ENCODE measurements around the gene SREBF2. TPM values are rescaled to one million over a fixed set of nuclear protein-coding genes. Genes with fewer than 3 reads are reported as not detected.
A peak's percentile ranks its signal among the peaks of the same experiment; 100 is the strongest.

The SREBF2 gene
- 39.8 and 80.3 TPM in 2 replicates for total RNA-seq

DNA sequence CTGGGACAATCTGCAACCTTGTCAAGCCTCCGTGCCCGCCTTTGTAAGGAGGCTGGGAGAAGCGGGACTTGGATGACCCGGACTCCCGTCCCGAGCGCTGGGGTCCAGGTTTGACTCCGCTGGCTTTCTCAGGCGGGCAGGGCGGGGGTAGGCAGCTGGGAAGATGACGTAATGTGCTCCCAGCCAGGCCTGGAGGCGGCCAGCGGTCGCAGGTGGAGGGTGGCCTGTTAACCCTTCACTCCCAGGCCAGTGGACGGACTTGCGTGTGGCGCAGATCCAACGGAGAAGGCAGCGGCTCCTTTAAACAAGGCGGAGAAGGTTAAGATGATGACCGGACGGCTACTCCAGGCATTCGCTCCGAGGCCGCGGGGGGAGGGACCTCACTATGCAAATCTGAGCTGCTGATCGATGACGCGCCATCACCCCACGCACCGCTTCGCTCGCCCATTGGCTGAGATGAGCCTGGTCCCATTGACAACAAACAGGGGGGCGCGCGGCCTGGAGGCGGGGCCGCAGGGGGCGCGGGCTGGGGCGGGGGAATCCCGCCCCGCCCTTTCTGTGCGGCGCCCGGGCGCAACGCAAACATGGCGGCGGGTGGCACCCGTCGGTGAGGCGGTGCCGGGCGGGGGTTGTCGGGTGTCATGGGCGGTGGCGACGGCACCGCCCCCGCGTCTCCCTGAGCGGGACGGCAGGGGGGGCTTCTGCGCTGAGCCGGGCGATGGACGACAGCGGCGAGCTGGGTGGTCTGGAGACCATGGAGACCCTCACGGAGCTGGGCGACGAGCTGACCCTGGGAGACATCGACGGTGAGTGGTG lies at the start of gene SREBF2:
Gene SREBF2, plus strand, starts transcription at position 553 of the 816 bp plus-strand sequence. Its CDS starts 166 bp downstream, at position 719.
- DNase-seq (ENCODE audit: low read depth), result peak; percentile 99

DNA sequence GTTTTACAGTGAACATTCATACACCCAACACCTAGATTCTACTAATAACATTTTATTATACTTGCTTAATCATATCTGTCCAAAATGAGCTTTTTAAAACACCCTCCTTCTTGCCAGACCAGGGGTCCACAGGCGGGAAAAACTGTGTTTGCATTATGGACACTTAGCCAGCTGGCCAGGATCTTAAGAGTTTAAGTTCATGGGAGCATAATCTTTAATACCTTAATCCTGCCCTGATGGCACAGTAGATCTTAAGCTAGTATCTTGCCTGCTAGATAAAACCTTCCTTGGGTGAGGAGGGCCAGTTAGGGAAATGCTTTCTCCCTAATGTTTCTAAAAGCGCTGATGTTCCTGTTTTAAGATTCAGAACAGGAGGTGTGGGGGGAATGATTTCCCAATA lies 45.6 kb upstream of the SREBF2 start:
- DNase-seq (ENCODE audit: low read depth), result no peak

DNA sequence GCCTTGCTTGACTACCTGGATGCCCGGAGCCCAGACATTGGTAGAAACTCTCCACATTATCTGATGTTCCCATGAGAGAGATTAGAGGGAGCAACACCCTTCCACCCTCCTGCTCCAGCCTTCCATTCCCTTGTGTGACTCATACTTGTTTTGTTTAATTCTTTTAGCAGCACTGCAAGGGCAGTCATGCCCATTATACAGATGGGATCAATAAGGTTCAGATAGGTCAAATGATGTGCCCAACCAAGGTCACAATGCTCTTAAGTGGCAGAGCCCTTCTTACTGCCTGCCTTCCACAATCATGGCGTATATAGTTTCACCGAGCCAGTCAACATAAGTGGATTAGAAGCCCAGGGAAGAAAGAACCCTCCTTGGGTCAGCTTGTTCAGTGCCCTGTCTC lies 39.0 kb upstream of the SREBF2 start:
- no peak for DNase-seq (ENCODE audit: low read depth)

DNA sequence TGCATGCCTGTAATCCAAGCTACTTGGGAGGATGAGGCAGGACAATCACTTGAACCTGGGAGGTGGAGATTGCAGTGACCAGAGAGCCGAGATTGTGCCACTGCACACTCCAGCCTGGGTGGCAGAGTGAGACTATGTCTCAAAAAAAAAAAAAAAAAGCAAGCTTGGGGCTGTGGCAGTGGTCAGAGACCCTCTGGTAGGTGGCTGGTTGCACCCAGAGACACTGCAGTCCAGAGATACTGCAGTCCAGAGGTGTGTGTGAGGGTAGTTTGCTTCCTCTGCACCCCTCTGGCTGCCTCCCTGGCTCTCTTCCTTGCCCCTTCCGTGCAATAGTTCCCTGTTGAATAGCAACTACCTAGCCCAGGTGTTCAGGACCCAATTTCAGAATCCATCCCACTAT lies 34.2 kb upstream of the SREBF2 start:
- DNase-seq (ENCODE audit: low read depth), result no peak

DNA sequence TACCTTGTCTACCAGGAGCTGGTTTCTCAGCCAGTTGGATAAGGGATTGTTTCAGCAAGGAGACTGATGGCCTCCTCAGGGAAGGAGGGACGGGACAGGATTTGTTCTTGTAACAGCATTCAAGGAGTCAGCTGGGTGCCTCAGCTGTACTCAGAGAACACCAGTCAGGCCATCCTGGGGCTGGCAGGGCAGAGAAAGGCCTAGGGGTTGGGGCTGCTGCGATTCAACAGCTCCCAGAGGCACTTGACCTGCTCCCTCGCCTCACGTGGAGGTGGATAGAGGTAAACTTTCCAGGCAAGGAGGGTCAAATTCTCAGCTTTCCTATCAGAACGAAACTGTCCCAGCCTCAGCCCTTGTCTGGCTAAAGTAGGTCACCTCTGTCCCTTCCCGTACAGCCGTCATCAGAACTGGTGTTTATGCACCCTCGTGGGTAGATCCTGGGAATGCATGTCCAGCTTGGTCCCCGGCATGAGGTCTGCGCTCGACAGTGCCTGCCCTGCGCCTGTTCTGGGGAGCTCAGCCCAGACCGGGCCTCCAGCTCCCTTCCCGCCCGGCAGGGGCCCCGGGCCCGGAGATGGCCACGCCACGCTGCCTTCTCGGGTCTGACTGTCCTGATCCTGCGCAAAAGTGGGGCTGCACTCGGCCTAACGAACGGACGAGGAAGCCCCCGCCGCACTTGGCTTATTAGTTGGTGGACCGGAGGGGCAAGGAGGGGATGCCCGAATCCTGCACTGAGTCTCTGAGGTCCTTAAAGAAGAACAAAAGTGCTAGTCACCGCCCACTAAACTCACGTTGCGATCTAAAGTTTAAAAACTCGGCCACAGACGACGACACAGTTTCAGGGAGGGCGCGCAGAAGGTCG lies 33.2 kb upstream of the SREBF2 start:
- DNase-seq (ENCODE audit: low read depth), result no peak

- peak; percentile 59 for DNase-seq (ENCODE audit: low read depth)
Observed at GRCh38 chr22:41800348-41801146, 32.4 kb upstream of the SREBF2 start, which contains the start of gene CCDC134. CCDC134 (plus strand) TSS chr22:41800679; CDS start chr22:41808891, 8,212 bp downstream.

GRCh38 chr22:41801147-41801819 lies 31.6 kb upstream of the SREBF2 start:
- no peak for DNase-seq (ENCODE audit: low read depth)

DNA sequence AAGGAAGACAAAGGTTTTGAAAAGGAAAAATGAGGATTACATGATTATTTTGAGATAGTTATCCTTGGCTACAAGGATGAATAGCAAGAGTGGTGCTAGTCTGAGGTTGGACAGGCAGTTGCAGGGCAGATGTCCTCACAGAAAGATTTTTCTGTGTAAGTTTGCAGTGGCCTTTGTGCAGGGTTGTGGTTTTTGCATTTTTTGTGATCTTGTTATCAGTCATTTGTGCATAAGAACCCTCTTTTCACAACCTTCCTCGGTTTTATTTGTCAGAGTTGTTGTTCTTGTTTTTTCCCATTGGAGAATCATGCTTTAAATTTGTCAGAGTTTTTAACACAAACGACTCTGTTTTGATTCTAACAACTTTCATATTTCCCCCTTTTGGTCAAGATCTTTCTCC lies 31.0 kb upstream of the SREBF2 start:
- DNase-seq (ENCODE audit: low read depth), result no peak

- no peak for DNase-seq (ENCODE audit: low read depth)
Observed at GRCh38 chr22:41805639-41806038, 27.3 kb upstream of the SREBF2 start.

DNA sequence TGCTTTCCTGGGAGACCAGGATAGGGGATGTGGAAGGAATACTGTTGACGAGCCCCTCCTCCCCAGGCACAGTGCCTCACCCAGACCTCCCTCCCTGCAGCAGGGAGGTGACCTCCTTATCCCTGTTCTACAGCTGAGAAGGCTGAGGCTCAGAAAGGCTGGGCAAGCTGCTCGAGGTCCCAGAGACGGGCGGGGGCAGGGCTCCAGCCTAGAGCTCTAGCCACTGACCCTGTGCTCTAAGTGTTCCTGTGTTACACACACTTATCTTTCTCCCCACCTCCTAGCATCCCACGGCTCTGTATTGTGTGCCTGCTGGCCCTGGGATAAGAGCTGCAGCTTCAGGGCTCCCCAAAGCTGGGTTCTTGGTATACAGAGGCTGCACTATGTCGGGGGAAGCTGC lies 24.5 kb upstream of the SREBF2 start:
- no peak for DNase-seq (ENCODE audit: low read depth)

GRCh38 chr22:41810022-41810421 lies 22.9 kb upstream of the SREBF2 start:
- DNase-seq (ENCODE audit: low read depth), result no peak

DNA sequence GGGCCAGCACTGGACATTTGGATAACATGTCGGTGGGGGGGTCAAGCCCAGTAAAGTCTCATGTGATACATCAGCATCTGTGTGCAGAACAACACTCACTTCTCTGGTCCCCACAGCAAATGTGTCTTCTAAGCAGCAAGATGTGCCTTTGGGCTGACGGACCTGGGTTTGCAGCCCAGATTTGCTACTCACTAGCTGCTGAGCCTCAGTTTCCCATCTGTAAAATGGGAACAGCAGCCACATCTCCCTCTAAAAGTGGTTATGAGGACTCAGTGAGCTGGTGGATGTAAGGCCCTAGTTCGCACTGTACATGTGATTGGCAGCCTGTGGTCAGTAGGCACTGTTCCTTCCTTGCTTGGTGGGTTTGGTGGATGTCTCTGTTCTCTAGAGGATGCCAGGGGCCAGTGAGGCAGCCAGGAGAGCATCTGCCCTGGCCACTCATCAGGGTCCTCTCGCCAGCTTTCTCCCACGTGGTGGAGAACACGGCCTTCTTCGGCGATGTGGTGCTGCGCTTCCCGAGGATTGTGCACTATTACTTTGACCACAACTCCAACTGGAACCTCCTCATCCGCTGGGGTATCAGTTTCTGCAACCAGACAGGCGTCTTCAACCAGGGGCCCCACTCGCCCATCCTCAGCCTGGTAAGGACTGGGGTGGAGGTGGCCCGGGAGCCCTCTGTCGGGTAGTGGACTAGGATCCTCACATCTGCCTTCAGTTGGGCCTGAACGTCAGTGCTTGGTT lies 19.9 kb upstream of the SREBF2 start:
- no peak for DNase-seq (ENCODE audit: low read depth)

DNA sequence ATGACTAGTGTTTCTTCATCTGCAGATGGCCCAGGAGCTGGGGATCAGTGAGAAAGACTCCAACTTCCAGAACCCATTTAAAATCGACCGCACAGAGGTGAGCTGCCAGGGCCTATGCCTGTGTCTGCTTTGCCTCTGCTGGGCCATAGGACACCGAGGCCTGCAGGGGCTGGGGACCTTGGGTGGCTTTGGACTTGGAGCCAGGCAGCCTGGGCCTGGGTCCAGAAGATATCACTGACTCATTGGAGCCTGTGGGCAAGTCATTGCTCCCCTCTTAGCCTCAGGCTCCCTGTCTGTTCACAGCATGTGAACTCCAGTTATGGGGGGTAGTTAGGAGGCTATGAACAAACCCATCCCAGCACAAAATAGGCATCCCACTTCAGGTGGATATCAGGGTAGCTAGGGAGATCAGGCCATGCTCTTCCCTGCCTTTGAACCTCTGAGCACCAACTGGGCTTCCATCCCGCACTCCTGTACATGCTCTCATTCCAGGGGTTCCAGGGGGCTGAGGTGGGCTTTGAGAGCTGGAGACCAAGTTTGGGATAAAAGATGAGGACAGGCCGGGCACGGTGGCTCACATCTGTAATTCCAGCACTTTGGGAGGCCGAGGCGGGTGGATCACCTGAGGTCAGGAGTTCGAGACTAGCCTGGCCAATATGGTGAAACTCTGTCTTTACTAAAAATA lies 19.0 kb upstream of the SREBF2 start:
- no peak for DNase-seq (ENCODE audit: low read depth)

DNA sequence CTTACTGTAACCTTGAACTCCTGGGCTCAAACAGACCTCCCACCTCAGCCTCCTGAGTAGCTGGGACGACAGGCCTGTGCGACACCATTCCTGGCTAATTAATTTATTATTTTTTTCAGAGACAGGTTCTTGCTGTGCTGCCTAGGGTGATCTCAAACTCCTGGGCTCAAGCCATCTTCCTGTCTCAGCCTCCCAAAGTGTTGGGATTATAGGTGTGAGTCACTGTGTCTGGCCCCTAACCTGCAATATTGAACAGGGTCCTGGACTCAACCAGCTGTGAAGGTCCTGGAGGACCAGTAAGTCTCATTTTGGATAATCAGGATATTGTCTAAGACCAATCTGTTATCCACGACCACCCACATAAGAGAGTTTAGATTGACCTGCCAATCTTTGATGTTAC lies 17.2 kb upstream of the SREBF2 start:
- DNase-seq (ENCODE audit: low read depth), result no peak

DNA sequence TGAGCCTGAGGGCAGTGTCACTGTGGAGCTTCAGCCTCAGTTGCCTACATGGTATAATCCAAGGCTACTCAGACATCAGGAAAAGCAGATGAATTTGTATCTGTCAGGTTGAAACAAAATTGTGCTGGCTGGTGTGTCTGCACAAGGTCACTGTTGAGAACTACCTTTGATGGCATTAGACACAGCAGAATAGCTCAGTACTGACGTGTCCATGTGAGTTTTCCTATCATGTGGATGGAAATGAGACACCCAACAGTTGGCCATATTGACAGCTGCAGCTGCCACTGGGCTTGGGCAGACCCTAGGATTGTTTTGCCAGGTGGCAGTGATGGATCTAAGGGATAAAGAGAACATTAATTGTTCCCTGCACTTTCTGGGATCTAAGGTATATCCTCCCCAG lies 16.7 kb upstream of the SREBF2 start:
- no peak for DNase-seq (ENCODE audit: low read depth)

- DNase-seq (ENCODE audit: low read depth), result no peak
Observed at GRCh38 chr22:41816871-41817270, 16.0 kb upstream of the SREBF2 start.

GRCh38 chr22:41818011-41818410 lies 14.9 kb upstream of the SREBF2 start:
- DNase-seq (ENCODE audit: low read depth), result no peak

DNA sequence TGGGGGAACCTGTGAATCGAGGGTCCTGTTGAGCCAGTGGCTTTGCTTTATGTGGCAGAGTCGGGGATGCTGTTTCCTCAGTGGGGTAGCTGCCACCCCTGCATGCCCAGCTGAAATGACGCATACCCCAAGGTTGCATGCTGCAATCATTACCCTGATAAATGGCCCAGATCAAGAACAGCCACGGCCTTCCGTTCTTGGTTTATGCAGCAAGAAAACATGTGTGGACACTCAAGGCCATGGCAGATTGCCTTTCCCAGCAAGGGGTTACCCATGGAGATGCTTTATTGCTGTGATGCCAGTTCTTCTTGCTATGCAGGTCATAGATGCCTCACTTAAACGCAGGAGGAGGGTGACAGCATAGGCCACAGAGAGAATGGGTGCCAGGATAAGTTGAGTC lies 14.3 kb upstream of the SREBF2 start:
- DNase-seq (ENCODE audit: low read depth), result no peak

- no peak for DNase-seq (ENCODE audit: low read depth)
Observed at GRCh38 chr22:41819257-41819656, 13.6 kb upstream of the SREBF2 start.

DNA sequence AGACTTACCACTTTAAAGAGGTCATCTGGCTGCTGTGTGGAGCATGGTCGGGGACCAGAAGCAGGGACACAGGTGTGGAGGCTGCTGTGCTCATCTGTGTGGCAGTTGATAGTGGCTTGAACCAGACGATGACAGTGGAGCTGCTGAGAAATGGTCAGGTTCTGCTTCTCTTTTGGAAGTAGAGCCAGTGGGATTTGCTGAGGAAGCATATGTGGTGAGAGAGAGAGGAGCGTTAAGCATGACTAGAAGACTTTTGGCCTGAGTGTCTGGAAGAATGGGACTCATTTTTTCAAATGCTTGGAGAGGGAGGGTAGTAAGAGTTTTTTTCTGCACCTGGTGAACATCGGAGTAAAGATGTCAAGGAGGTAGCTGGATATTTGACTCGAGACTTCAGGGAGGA lies 12.5 kb upstream of the SREBF2 start:
- DNase-seq (ENCODE audit: low read depth), result no peak
